ENCODE results near the gene TMC2. TPM values are rescaled to one million over a fixed set of nuclear protein-coding genes. Genes with fewer than 3 reads are reported as not detected.

The TMC2 gene
- total and polyA plus RNA-seq, 4 donors: 0.06 to 0.31 (median 0.15) TPM; not detected in 1

- H3K9me3 ChIP-seq (ENCODE audit: control insufficient read depth in 4 of 4, insufficient read depth in 3 of 4, low read length in 3 of 4): no peaks in the 10 kb centered on the region
- DNase-seq (no peak), ATAC-seq (ENCODE audit: insufficient read depth, low FRiP score) (no peak)
- H3K27me3 ChIP-seq (ENCODE audit: control insufficient read depth in 3 of 3, insufficient read depth in 3 of 3, low read length in 2 of 3): no peaks in the 10 kb centered on the region
- H3K4me3 ChIP-seq: no peak overlapping the region
- 77 to 78% methylated on average over 1 of the region's 1 CpG for WGBS, 2 donors
- no peak for TF ChIP-seq CTCF (IDR thresholded peaks at IDR 0.05; ENCODE audit: control extremely low read depth, extremely low read depth)
- no peak overlapping the region for H3K27ac ChIP-seq (ENCODE audit: low read depth in 1 of 2, low read length in 1 of 2)
- no peaks in the 10 kb centered on the region for H3K4me1 ChIP-seq (ENCODE audit: control insufficient read depth in 5 of 5, insufficient read depth in 5 of 5, low read length in 5 of 5)
- H3K9ac ChIP-seq (ENCODE audit: insufficient read depth in 1 of 2, low read length in 2 of 2): no peak overlapping the region
- no peaks in the 10 kb centered on the region for H3K36me3 ChIP-seq (ENCODE audit: control insufficient read depth in 4 of 4, insufficient read depth in 4 of 4, low read length in 4 of 4)
Observed at GRCh38 chr20:2593756-2594155, 57.4 kb downstream of the TMC2 start.

DNA sequence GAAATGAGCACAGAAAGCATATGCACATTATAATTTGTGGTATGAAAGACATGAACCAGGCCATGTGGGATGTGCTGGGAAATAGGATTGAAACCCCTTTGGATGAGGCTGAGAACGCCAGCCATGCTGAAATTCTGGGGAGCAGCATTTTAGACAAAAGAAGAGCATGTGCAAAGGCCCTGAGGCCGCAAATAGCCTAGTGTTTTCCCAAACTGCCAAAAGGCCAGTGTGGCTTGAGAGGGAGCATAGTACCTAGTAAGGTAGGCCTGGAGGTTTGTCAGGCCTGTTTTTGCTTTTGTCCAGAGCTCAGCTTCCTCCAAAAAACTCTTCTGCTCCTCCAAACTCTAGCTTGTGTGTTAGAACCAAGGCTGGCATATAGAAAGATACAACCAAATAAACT, 58.7 kb downstream of the TMC2 start:
- DNase-seq (no peak), ATAC-seq (ENCODE audit: insufficient read depth, low FRiP score) (no peak)
- H3K36me3 ChIP-seq (ENCODE audit: control insufficient read depth in 4 of 4, insufficient read depth in 4 of 4, low read length in 4 of 4): no peaks in the 10 kb centered on the region
- no peak overlapping the region for H3K9ac ChIP-seq (ENCODE audit: insufficient read depth in 1 of 2, low read length in 2 of 2)
- no peak overlapping the region for H3K4me3 ChIP-seq
- no peaks in the 10 kb centered on the region for H3K9me3 ChIP-seq (ENCODE audit: control insufficient read depth in 4 of 4, insufficient read depth in 3 of 4, low read length in 3 of 4)
- H3K4me1 ChIP-seq (ENCODE audit: control insufficient read depth in 5 of 5, insufficient read depth in 5 of 5, low read length in 5 of 5): no peaks in the 10 kb centered on the region
- no peak overlapping the region for H3K27ac ChIP-seq (ENCODE audit: low read depth in 1 of 2, low read length in 1 of 2)
- WGBS, 2 donors: 87 to 91% methylated on average over 2 of the region's 2 CpGs
- H3K27me3 ChIP-seq (ENCODE audit: control insufficient read depth in 3 of 3, insufficient read depth in 3 of 3, low read length in 2 of 3): no peaks in the 10 kb centered on the region
- no peak for TF ChIP-seq CTCF (IDR thresholded peaks at IDR 0.05; ENCODE audit: control extremely low read depth, extremely low read depth)

GRCh38 chr20:2596673-2597279, 60.4 kb downstream of the TMC2 start:
- no peak for DNase-seq
- Histone ChIP-seq H3K27me3 (ENCODE audit: control insufficient read depth in 3 of 3, insufficient read depth in 3 of 3, low read length in 2 of 3) (no peaks in the 10 kb centered on the region), H3K4me3 (no peak overlapping the region), H3K36me3 (ENCODE audit: control insufficient read depth in 4 of 4, insufficient read depth in 4 of 4, low read length in 4 of 4) (no peaks in the 10 kb centered on the region), H3K9ac (ENCODE audit: insufficient read depth in 1 of 2, low read length in 2 of 2) (no peak overlapping the region), H3K4me1 (ENCODE audit: control insufficient read depth in 5 of 5, insufficient read depth in 5 of 5, low read length in 5 of 5) (no peaks in the 10 kb centered on the region), H3K27ac (ENCODE audit: low read depth in 1 of 2, low read length in 1 of 2) (no peak overlapping the region), H3K9me3 (ENCODE audit: control insufficient read depth in 4 of 4, insufficient read depth in 3 of 4, low read length in 3 of 4) (no peaks in the 10 kb centered on the region)
- no peak for TF ChIP-seq CTCF (IDR thresholded peaks at IDR 0.05; ENCODE audit: control extremely low read depth, extremely low read depth)
- ATAC-seq (ENCODE audit: insufficient read depth, low FRiP score): no peak
- 52 to 57% methylated on average over 8 of the region's 8 CpGs for WGBS, 2 donors
